AG09319 (cell line): Measurements from ENCODE around the gene SYT6.

Source experiments
- DNase-seq: peaks from one replicate; pipeline ENCODE4 v3.0.0-alpha.2; 2010; ENCODE audit warnings: low read depth; ENCODE audit errors: extremely low read depth
- TF ChIP-seq, protein P1 (sequence below): IDR thresholded peaks from 2 replicates; pipeline ENCODE4 v1.5.1; 2011; ENCODE audit warnings: low read depth, mild to moderate bottlenecking, inconsistent platforms, low read length, moderate library complexity

The SYT6 gene

DNA sequence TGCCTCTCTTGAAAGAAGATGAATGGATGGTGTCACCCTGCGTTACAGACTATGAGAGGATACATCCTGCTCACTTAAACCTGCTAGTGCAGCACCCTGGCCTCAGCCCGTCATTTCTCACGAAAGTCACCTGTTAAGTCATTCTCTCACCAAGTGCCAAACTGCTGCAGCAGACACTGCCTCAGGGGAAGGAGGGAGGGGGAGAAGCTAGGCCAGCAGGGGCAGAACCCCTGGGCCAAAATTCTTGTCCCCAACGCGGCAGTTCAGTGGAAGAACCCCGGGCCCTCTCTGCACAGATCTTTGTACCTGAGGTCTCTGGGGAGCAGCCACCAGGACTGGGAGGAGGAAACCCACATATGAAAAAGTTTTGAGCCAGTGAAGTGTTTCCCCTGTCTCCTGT is 37.6 kb downstream of the SYT6 start:
- TF ChIP-seq, protein P1, sequence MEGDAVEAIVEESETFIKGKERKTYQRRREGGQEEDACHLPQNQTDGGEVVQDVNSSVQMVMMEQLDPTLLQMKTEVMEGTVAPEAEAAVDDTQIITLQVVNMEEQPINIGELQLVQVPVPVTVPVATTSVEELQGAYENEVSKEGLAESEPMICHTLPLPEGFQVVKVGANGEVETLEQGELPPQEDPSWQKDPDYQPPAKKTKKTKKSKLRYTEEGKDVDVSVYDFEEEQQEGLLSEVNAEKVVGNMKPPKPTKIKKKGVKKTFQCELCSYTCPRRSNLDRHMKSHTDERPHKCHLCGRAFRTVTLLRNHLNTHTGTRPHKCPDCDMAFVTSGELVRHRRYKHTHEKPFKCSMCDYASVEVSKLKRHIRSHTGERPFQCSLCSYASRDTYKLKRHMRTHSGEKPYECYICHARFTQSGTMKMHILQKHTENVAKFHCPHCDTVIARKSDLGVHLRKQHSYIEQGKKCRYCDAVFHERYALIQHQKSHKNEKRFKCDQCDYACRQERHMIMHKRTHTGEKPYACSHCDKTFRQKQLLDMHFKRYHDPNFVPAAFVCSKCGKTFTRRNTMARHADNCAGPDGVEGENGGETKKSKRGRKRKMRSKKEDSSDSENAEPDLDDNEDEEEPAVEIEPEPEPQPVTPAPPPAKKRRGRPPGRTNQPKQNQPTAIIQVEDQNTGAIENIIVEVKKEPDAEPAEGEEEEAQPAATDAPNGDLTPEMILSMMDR, result no peak
- no peak for DNase-seq

DNA sequence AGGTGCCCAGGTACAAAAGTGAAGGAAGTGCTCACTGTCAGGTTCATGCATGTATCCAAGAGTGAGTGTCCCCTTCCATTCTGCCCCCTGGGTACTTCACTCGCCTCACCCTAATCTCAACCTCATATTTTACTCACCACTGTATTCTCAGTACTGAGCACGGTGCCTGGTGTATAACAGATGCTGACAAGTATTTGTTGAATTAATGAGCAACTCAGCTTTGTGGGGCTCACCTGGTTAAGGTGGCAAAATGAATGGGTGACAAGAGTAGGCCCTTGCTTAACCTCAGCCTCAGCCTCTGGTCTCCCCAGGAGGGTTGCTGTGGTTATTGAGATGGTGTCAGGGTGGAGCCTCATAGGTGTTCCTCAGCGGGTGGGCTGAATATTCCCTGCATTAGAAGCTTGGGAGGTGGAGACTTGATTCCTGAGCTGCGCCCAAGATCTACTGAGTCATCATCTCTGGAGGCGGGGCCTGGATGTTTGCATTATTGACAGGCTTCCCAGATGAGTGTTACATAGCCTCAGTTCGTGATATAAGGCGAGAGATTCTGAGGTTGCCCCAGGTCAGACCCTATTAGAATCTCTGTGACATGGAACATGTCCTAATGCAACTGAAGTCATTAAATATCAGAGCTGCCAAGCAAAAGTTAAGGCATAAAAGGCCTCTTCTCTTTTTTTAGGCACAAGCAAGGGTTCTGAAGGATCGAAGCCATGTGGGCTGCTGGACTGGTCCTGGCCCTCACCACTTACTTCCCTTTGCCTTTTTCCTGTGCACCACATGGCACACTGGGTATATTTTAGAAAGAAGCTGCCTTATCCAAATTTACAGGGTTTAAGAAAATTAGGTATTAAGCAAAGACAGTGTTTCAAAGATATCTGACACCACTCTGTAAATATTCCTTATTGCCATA is 39.2 kb downstream of the SYT6 start:
- no peak for DNase-seq
- TF ChIP-seq, protein P1, result no peak

DNA sequence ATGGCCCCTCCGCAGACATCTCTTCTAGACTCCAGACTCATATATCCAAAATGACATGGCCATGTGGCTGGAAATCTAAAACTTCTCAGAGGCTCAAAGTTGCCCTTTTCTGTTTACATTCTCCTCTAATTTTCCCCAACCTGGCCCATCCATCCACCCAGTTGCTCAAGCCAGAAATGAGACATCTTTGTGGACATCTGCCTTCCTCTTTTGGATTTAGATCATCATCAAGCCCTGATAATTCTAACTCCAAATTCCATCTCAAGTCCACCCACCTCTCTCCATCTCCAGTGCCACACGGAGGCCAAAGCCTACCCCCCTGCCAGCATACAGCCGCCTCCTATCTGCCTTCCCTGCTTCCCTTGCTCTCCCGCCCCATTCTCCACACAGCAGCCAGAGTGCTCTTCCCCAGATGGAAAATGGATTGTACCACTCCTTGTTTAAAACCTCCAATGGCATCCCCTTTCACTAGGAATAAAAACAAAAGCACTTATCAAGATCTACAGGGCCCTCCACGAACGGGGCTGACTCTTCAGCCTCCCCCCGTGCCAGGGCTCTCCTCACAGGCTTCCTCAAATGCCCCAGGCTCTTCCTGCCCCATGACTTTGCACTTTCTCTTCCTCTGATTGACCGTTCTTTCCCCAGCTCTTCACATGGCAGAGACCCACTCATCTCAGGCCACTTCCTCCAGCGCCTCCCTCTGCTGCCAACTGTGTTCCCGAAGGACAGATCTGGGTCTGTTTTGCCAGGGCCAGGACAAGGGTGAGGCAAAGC is 40.1 kb downstream of the SYT6 start:
- TF ChIP-seq, protein P1, result no peak
- DNase-seq, result no peak

DNA sequence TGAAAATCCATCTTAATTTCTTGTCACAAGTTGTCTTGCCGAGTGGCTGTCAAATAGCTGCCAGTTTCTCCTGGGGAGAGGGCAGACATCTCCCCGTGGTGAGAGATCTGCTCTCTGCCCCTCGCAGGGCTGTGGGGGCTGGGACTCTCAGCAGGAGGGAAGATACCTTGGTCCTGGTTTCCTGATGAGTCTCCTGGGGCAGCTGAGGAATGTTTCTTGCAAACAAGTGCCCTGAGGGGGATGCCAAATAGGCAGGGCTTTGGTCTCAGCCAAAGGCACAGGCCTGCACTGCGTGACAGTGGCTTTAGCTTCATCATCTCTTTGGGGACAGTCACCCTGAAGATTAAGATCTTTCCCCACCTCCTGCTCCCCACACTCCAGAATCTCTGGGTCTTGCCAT is 40.9 kb downstream of the SYT6 start:
- no peak for DNase-seq

DNA sequence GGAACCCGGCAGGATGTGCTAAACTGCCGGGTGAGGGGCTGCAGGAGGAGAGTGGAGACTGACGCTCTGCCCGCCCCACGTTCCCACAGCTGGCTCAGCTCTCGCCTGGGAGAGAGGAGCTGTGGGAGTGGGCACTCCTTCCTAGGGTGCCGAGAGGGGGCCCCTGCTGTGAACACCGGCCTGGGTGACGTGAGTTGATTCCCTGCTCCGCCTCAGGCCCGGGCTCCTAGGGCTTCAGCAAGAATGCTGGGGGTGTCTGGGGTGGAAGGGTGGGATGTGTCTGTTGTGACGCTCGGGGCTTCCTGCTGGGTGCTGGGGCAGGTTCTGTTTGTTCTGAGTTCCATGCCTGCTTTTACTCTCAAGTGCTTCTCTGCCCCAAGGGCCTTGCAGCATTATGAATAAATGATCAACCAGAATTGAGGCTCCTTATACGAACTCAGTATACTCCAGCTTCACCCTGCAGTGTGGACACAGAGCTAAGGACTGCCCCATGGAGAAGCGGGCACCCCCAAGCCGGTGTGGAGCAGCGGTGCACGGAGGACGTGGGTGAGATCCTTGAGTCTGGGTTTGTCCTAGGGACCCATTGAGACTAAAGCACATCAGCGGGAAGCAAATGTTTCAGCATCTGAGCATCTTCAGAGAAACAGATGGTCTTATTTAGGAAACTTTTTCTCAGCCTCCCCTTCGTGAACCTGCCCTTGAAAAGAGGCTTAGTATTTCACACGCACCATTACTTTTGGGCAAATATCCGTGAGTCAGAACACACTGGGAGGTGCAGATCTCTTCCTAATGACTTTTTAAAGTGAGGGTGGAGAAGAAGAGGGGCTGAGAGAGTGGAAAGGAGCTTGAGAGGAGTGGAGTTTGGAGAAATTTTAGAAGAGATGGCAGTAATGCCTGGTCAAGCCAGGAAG is 41.7 kb downstream of the SYT6 start:
- no peak for DNase-seq
- TF ChIP-seq, protein P1, result no peak

More for the DNA sequence above, 40.9 kb downstream of the SYT6 start:
- TF ChIP-seq, protein P1, result no peak

DNA sequence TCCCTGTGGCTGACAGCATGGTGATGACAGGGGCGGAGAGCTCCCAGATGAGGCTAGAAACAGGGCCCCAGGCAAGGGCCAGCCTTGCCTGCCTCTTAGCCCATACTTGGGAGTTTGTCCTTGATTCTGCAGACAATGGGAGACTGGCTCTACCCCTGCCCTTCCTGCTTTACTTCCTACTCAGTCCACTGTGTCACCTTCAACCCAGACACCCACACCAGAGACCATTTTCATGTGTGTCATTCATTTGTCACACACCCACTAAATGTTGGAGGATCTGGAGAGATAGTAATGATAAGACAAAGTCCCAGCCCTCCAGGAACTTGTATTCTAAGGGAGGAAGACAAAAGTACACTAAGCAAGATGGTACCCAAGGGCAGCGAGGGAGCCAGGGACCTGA is 43.7 kb downstream of the SYT6 start:
- TF ChIP-seq, protein P1, result no peak
- DNase-seq, result no peak
